Right ventricle myocardium superior (tissue), 1 donor: ENCODE data around the gene HMX2. TPM values are rescaled to one million over a fixed set of nuclear protein-coding genes. Genes with fewer than 3 reads are reported as not detected.

Source experiments
- ATAC-seq: fragments of 200-7000 bp; cut with Tn5 transposase; one replicate; pipeline ENCODE4 v1.9.1; 2020; ENCODE audit warnings: mild to moderate bottlenecking; ENCODE audit not compliant: poor library complexity
- DNase-seq: peaks from one replicate; pipeline ENCODE4 v3.0.0-alpha.2; 2020
- intact Hi-C: fragments of 100-400 bp; cut with DNase I; formaldehyde crosslinking; loops from one replicate; pipeline ENCODE4 v1.11.2; 2022
- total RNA-seq: library from RNA; stranded (reverse); fragmentation: NEBNext Ultra II Directional; extraction: Animal tissue kit (Norgen Biotek cat#: 25700); gene quantifications from one replicate; pipeline ENCODE4 v1.2.1, GENCODE V29; 2021
- donor health status: DM: no; HTN: yes; CAD: no; lungs with severe emphysema.

The HMX2 gene
- total RNA-seq, 1 donor from 2014 or later: not detected

GRCh38 chr10:123136221-123136805 lies 11.6 kb upstream of the HMX2 start:
- ATAC-seq (no peak), DNase-seq (no peak)
- intact Hi-C loops: loop anchor here (10.0 kb wide), 1 partner anchor 828 kb away; no protein-coding TSS in a partner anchor

- intact Hi-C loops: loop anchor here (10.0 kb wide), 1 partner anchor 828 kb away; no protein-coding TSS in a partner anchor
- no peak for DNase-seq
- ATAC-seq: no peak
Measured at GRCh38 chr10:123136806-123137642, 10.9 kb upstream of the HMX2 start.

DNA sequence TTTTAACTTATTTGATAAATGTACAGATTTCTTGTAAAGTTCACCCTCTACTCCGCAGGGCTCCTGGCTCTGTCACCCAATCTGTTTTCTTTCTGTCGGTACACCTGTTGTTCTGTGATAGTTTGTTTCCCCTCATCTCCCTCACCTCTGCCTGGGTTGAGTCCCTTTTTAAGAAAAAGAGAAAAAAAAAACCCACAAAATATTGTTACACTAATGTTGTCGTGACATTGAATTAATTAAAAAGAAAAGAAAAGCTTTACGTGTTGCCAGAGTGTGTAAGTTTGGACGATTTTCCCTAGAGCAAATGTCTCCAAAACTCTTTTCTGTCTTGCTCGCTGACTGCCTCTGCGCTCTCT lies 8.8 kb upstream of the HMX2 start:
- ATAC-seq: no peak
- intact Hi-C loops: loop anchor here (10.0 kb wide), 1 partner anchor 826 kb away; no protein-coding TSS in a partner anchor
- no peak for DNase-seq

DNA sequence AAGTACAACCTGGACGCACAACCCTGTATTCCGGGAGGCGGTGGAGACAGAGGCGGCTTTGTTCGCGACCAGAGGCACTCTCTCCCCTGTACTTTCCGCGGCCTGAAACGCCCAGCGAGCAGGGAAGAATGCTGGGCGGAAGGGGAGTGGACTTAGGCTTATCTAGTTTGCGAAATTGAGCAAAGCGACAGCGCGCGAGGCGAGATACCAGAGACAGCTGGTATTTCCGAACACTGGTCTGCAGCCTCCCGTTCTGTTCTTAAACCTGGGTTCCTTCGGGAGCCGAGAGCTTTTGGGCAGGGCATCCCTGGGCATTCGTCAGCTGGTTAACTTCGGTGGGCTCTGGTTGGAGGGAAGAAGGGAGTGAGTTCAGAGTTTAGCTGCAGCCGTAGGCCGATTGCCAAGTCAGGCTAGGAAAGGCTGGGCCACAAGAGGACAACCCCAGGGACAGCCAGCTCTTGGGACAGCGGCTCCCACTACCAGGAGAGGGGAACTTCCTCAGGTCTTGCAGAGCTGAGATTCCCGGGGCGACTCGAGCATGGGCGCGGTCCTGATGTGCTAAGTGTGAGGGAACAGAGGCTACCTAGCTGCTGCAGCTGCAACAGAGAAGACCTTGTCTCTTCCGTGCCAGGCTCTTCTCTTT lies 8.3 kb upstream of the HMX2 start:
- no peak for ATAC-seq
- DNase-seq: no peak
- intact Hi-C loops: loop anchor here (10.0 kb wide), 1 partner anchor 825 kb away; no protein-coding TSS in a partner anchor

- no peak for DNase-seq
- intact Hi-C loops: no loop called here
- no peak for ATAC-seq
Measured at GRCh38 chr10:123140164-123140982, 7.6 kb upstream of the HMX2 start.

DNA sequence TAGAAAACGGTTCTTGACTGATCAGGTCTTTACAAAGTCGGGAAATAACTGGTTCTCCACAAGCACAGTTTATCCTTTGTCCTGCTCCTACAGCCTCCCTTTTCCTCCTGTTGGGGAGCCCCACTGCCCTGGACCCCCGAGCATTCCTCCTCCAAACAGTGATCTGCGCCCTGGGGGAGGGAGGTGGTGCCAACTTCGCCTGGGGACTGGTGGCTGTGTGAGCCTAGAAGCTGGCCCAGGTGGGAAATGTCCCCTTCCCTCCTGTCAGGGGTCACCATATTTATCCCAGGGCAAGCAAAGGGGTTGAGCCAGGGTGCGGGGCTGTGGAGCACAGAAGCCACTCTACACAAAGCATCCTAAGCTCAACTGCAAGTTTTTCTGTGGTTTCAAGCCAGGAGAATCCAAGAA lies 6.9 kb upstream of the HMX2 start:
- DNase-seq (no peak), ATAC-seq (no peak)
- intact Hi-C loops: no loop called here

- intact Hi-C loops: no loop called here
- DNase-seq (no peak), ATAC-seq (no peak)
Measured at GRCh38 chr10:123141791-123142700, 5.9 kb upstream of the HMX2 start.

DNA sequence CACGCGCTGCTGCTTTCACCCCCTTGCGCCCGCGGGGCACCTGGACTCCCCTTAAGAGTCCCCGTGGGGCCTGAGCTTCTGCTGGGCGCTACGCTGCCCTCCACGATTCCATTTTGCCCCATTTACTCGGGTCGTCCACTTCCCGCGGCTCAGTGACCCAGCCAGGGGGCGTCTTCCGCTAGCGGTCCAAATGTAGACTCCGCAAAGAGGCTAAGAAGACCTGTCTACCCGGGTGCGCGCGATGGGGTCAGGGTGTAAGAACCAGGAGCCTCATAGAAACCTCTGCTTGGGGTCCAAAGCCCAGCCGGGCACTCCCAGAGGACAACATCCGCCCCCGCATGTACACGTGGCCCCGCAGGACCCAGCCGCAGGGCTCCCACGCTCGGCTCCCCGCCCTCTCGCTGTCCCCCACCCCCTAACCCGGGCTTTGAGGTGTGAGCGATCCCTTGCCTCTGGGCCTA lies 5.2 kb upstream of the HMX2 start:
- no peak for DNase-seq
- intact Hi-C loops: no loop called here
- no peak for ATAC-seq

DNA sequence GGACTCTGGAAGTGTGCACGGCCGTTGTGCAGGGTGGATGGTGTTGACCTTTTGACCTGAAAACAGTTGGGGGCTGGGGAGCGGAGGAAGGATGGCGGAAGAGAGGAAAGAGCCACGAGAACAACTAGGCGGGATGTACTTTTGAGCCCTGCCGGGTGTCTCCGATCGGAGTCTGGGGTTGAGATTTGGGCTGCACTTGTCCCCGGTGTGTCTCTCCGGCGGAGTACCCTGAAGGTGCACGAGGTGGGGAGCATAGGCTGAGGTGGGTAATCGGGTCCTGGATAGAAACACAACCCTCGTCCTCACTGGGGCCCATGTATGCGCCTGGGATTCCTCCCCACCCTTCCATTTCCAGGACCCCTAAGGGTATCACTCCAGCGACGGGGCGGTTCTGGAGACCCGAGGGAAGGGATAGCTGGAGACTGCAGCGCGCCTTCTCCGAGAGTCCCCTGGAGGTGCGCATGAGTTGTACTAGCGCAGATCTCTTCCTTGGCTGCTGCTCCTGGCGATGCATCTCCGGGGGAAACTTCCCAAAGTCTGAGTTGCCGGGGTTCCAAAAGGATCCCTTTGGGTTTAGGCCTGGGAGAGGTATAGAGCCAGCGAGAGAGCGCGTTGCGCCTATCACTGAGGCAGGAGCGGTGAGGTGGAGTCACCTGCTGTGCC lies 4.6 kb upstream of the HMX2 start:
- intact Hi-C loops: no loop called here
- DNase-seq (no peak), ATAC-seq (no peak)

DNA sequence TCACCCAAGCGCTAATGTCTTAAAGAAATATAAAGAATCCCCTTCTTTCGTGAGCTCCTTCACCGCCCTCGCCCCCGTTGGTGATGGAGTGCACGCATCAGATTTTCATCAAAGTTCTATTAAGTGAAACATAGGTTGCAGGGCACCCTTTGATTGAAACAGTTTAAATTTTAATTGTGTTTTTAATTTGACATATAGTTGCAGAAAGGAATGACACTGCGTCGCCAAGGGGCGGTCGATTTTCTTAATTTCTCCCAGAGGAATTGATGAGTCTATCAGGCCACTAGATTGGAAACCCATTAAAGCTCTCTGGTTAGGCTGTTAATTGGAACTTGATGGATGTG lies 4.1 kb upstream of the HMX2 start:
- no peak for DNase-seq
- ATAC-seq: no peak
- intact Hi-C loops: no loop called here

GRCh38 chr10:123144697-123145541 lies 3.0 kb upstream of the HMX2 start:
- no peak for ATAC-seq
- DNase-seq: no peak
- intact Hi-C loops: no loop called here

DNA sequence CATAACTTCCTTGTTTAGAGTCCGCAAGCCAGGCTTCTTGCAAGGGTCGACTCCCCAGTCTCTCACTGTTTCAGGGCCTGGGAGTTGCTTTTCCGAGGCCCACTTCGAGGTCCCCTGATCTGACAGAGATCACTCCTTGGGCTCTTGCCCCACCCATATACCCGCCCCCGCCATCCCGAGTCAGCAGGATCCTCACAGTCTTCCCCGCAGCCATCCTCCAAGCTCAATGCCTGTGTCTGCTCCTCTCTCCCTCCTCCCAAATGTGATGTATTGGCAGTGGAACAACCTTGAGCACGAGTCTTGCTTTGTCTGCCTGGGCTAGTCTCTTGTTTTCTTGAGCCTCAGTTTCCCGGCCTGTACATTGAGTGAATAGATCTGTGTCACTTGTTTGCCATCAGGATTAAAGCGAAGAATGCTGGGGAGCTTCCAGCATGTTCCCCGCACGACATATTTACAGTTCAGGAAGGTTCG lies 2.4 kb upstream of the HMX2 start:
- ATAC-seq (no peak), DNase-seq (no peak)
- intact Hi-C loops: no loop called here

- DNase-seq (no peak), ATAC-seq (no peak)
- intact Hi-C loops: no loop called here
Measured at GRCh38 chr10:123146013-123146893, 1.7 kb upstream of the HMX2 start.

DNA sequence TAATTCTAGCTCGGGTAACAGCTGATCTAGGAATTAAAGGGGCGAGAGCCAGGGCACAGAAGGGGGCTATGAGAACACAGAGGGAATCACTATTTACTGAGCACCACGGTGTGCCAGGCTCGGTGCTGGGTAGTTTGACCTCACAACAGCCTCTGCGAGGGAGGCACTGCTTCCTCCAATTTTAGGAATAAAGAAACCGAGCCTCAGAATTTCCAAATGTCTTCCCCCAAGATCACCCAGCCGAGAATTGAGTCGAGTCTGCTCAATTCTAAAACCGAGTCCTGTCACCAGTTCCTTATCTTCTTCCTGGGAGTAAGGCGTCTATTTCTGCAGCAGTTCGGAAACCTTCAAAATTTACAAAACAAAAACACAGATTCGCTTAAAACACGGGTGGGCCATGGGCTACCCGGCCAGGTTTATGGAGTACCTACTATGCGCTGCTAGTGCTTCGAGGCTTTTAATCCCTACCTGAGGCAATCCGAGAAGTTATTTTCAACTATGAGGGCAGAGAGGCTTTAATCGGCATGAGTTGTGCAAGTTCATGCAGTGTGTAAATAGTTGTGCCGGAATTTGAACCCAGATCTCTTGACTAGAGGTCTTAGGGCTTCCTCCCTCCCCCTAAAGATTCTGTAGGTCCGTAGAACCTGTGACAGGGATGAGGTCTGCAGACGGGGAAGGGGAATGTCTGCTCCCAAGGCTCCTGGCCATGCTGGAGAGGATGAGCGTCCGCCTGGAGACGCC lies 872 bp upstream of the HMX2 start:
- ATAC-seq: no peak
- intact Hi-C loops: no loop called here
- no peak for DNase-seq
